Hematopoietic multipotent progenitor cell treated with erythropoietin and hydrocortisone succinate and interleukin-3 and kit ligand, for 15 days (in vitro differentiated cells): ENCODE measurements around the gene MAN1A1.

Source experiments
- DNase-seq: peaks from one replicate; pipeline ENCODE4 v3.0.0-alpha.2; 2015; ENCODE audit warnings: low spot score

The MAN1A1 gene

DNA sequence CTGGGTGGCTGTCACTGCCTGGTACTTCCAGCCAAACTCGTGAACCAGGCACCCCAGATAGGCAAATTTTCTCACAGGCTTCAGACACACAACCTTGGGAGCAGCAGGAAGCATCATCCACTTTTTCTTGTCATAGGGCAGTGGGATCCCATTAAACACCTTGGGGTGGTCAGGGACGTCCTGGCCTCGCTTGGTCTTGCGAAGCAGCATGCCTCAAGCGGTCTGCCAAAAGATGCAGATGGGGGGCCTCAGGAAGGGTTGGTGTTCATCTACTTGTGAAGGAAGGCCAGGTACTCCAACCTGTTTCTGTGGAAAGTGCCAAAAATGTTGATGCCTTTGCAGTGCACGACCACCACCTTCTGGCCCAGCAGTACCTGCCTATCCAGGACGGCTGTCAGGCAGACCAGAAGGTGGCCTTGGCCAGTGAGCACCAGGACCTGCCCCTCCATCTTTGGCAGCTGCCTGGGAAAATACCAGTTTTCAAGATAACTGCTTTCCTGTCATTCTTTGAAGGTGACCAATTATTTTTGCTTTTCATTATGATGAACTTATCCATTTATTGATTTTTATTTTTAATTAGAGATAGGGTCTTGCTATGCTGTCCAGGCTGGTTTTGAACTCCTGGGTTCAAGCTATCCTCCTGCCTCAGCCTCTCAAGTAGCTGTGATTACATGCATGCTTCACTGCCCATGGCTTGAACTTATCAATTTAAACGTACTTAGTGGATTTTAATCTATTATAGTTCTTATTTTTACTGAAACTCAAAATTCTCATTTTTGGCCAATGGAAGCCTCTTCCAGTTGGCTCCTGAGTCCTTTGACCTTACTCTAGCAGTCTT is 80.1 kb downstream of the MAN1A1 start:
- DNase-seq: no peak

DNA sequence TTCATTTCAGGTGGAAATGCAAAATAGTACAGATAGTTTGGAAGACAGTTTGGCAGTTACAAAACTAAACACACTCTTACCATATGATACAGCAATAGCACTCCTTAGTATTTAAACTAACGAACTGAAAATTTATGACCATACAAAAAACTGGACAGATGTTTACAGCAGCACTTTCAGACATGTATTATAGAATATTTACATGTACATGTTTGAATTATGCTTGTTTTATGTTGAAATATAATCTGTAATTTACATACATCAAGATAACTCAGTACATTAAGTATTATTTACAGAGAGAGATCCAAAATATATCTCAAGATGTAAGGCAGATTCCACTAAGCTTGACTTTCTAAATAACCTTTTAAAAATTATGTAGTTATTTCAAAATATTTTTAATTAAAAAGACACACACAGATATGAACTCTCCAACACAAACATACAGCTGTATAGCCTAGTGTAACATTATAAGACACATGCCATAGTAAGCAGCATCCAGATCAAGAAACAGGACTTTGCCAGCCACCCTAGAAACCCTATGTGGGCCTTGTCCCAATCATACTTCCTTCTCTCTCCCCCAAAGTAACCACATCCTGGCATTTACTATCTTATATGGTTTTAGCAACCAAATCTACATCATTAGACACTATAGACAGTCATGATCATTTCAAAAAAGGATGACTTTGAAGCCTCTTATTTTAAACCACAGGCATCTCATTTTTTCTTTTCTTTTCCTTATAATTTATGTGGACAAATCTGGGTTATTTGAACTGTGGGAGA is 82.2 kb downstream of the MAN1A1 start:
- DNase-seq: no peak

DNA sequence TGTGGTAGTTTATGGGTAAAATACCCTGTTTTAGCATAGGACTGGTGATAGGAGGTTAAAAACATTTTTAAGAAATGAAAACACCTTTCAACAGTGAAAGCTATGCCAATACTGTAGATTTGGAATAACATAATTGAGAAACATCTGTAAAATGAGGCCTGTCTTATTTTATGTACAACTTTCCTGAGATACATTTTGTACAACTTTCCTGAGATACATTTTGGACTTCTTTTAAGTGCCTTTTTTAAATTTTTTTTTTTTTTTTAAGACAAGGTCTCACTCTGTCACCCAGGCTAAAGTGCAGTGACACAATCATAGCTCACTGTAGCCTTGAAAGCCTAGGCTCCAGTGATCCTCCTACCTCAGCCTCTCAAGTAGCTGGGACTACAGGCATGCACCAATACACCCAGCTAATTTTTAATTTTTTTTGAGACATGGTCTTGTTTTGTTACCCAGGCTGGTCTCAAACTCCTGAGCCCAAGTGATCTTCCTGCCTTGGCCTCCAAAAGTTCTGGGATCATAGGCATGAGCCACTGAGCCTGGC is 84.6 kb downstream of the MAN1A1 start:
- no peak for DNase-seq

DNA sequence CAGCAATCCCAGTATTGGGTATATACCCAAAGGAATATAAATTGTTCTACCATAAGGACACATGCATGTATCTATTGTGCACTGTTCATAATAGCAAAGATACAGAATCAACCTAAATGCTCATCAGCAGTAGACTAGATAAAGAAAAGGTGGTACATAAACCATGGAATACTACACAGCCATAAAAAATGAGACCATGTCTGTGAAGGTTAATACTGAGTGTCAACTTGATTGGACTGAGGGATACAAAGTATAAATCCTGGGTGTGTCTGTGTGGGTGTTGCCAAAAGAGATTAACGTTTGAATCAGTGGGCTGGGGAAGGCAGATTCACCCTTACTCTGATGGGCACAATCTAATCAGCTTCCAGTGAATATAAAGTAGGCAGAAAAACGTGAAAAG is 86.9 kb downstream of the MAN1A1 start:
- DNase-seq: no peak

DNA sequence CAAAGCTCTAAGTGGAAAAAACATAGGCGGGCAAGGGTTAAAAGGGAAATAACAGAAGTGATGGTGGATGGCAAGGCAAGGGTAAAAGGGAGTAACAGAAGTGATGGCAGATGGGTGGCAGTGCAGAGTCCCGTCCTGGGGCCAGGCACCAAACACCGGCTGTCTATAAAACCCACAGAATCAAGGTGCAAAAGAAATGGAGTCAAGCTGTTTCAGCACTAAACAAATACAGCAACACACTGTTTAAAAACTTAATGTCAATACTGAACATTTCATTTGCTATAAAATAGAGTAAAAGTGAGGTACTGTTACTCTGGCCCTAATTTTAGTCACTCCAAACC is 87.6 kb downstream of the MAN1A1 start:
- no peak for DNase-seq

DNA sequence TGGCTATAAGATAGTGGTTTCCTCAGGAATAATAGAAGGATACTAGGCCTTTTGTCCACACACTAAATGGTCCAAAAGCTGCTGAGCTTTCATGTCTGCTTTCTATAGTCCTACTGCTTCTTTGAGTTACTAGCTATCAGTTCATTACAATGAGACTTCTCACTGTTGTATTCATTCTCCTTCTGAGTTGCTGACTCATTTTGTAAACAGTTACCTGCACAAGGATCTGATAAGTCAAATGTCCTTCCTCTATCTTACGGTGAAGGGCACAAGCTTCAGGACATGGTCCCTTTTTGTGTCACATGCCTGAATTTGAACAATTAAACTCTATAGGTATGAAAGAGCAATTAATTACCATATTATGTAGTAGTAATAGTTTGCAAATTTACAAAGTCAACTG is 90.5 kb downstream of the MAN1A1 start:
- DNase-seq: no peak

DNA sequence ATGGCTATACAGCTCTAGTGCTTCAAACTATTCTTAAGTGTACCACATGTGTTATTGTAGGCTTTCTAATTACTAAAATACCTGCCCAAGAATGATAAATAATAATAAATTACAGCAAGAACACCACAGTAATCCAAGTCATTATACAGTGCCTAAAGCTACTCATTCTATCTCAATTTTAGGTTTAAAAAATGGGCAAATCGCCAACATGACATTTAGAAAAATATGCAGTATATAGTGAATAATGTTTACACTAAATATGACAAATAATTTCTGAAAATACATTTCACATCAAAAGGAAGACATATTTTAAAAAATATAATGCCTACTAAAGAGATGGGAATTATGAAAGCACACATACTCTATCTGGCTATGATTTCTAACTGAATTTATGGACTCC is 91.8 kb downstream of the MAN1A1 start:
- peak; percentile 48 for DNase-seq

DNA sequence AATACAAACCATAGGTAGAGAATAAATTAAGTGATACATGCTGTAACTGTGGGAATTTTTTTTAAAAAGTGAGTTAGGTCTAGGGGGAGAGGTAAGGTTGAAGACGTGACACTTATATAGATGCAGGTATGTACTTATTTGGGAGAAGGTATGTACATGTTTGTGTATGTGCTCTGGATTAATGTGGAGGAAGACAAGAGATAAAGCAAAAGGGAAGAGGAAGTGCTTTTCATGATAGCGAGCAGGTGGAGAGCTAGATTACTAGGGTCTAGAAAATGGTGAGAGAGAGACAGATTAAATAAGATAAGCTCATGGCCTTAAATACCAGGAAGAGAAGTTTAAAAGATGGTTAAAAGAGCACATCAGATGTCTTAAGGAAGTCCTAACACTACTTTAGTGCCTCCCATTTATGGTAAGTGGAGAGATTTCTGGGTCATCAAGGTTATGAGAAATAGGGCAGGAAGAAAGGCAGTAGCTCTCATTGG is 92.5 kb downstream of the MAN1A1 start:
- peak; percentile 11 for DNase-seq

DNA sequence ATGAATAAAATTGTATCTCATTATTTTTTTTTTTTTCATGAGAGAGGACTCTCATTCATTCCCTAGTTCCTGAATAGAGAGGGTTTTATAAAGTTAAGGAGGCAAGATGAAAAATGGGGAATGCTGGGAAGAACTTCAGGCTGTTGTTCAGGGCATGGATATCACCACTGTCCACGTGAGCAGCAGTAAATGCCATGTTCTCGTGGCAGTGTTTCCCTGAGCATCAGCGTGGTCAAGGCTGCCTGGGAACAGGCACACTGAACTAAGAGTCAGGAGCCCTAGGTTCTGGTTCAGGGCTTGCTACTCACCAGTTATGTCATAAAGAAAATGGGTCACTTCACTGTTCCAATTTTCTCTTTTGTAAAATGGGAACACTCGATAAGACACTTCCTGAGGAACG is 93.2 kb downstream of the MAN1A1 start:
- no peak for DNase-seq

DNA sequence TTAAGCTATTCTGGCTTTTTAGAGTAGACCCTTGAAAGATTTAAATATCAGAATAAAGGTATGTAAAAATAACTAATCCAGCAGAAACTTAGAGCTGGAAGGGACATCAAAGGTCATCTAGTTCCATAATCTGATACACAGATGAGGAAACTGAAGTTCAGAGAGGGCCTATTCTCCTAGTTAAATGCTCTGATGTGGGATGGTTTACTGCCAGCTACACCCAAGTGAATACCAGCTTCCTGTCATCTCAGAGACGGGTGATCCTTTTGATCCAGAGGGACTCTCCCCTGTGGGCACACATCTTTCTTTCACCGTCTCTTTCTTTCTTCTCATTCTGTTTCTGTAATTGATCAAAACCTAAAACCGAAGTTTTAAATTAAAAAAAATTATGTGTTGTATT is 94.1 kb downstream of the MAN1A1 start:
- DNase-seq: no peak

DNA sequence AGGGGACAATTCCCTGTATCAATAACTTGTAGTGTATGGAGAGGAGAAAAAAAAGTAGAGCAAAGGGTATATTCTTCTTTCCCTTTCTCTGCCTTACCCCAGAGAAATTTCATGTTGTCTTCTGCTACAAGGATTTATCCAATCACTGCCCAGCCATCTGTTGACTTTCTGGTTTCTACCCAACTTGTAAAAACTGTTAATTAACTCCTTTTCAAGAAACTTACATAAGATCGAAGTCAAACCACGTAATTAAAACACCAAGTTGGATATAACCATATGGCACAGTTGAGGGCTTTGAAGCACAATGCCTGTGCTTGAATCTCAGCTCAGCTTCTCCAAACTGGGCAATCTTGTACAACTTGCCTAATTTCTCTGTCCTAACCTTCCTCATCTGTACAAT is 99.5 kb downstream of the MAN1A1 start:
- no peak for DNase-seq

DNA sequence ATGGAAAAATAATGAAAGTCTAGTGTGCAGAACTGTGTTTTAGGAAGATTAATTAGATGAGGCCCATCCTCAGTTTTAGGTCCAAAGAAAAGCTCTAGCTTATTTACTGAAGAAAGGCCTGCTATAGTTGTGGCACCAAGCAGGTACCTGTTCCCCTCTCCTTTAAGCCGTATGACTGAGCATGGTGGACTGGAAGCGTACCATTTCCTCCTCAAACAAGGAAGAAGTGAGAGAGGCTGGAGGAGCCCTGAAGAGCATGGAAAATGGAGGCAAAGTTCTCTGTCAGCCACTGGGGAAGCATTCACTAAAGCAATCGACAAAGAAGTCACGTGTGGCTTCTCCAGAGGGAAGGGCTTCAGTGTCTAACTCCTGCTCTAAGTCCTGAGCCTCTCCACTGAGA is 100.2 kb downstream of the MAN1A1 start:
- no peak for DNase-seq

DNA sequence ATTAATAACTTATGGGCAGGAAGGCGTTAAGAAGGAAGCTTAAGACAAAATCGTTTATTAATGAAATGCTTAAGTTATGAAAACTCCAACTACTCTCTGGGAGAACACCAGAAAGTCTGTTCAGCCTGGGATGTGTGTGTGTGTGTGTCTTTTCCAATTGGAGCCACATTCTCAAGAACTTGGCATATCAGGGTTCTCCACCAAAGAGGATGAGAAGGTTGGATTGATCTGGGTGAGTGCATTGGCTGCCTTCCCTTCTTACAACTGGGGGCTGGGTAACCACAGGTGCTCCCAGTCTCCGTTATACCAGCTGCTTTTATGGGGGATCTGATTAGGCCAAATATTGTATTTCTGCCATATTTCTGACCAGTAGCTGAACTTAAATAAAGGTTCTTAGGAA is 102.1 kb downstream of the MAN1A1 start:
- no peak for DNase-seq

DNA sequence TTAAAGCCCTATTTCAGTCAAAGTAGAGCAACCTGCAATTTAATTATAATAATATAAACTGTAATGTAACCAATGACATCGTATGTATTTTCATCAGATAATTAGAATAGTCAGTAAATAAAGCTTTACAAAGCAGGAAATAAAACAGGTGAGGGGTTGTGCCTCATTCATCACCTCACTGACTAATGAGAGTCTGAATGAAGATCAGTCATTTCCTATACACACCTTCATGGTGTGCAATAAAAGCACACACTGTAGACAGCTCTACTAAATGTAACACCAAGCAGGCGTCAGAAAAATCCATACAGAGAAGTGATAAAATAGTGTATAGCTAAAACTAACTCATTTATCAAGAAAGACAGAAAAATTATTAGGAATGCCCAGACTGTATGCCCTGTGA is 105.9 kb downstream of the MAN1A1 start:
- no peak for DNase-seq

DNA sequence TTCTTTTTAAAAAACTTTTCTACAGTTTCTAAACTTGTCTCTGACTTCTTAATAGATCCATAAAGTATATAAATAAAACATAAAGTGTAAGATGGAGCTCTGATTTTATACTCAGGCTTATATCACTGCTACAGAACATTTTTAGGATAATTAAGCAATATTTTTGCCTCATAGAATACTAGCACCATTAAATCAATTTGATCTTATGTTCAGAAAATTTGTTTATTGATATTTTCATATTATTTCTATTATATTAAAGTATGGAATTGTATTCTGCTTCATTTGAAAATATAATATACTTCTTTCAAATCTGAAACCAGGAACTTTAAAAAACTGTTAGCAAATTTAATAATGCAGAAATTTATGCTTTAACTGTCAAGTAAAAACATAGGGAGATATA is 106.5 kb downstream of the MAN1A1 start:
- DNase-seq: no peak

DNA sequence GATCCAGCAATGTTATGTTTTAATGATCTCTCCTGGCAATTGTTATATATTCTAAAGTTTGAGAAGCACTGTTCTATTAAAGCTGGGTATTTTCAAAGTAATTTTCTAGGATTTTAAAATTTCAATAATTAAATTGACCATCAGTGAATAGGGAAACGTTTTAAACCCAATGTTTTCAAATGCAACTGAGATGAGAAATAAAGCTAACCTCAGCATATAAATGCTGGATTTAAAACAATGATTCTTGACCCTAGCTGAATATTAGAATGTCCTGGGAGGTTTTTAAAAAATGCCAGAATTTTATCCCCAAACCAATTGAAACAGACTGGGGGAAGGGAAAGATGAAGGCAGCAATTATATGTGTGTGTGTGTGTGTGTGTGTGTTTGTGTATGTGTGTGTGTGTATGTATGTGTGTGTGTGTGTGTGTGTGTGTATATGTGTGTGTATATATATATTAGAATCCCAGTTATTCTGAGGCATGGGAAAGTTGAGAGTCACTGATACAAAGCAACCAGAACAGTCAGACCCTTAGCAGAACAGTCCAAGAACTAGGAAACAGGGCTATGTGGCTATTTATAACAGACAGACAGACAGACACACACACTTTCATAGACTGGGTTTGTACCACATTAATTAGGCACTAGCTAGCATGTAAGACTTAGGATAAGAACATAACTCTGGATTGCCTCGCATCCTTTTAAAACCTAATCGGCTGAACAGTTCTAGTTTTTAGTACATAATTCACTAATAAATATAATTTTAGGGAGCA is 107.8 kb downstream of the MAN1A1 start:
- no peak for DNase-seq

DNA sequence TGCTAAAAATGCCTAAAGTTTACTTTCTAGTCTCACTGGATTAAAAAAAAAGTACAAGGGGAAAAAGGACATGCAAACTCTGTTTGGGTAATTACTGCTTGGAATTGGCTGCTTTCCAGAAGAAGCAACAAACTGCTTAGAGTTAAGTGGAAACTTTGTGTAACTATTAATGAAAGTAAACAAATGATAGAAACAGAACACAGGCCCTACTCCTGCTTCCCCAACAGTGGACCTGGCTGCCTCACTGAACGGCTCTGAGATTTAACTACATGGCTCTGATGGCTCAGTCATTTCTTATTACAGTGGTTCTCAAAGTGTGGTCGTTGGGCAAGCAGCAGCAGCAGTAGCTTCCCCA is 108.5 kb downstream of the MAN1A1 start:
- peak; percentile 42 for DNase-seq

DNA sequence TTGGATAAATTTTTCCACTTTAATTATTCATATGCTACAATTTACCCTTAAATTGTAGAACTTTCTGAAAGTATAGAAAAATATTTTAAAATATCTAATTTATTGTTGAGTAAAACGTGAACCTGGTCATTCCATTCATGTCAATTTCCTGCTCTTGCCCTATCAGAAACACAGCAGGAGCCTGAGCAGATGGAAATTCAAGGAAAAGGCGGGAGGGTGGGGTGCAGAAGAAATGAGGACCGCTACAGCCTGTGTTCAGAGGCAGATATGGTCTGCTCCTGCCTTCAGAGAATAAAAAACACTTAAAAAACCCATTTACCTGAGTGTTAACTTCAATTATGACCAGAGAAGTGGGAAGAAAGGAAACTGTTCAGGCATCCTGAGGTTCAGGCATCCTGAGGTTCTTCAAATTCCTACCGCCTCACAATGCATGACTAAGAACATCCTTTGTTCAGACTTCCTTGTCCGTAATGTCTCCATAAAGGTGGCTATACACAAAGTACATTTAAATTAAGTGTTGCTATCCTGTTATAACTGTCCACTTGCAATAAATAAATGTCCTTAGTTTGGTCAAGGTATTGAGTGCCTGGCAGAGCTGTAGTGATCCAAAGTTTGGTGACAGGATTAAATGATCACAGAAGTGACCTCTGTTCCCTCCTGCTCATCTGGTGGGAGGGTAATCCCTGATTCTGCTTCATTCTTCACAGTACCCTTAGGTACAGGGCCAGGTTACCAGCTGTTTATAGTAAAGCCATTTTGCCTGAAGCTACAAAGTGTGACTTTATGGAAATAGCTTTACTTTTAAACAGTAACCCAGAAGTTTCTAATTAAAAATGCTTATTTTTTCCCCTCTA is 109.1 kb downstream of the MAN1A1 start:
- no peak for DNase-seq

DNA sequence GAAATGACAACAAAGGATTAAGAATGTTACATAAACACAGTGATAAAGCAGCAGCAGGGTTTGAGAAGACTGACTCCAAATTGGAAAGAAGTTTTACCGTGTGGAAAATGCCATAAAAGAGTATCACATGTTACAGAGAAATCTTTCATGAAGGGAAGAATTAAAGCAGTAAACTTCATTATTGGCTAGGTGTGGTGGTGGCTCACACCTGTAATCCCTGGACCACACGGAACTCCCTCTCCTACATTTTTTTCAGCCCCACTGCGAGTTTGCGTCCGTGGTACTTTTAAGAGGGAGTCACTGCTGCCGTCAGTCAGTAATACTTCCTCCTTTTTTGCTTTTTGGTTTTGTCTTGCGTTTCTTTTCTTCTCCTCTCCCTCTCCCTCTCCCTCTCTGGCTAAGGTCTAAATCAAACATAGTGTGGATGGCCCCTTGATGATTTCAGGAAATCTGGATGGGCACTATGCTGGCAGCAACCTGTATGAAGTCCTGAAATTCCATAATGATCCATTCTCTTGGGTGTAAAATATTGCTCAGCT is 112.3 kb downstream of the MAN1A1 start:
- no peak for DNase-seq

DNA sequence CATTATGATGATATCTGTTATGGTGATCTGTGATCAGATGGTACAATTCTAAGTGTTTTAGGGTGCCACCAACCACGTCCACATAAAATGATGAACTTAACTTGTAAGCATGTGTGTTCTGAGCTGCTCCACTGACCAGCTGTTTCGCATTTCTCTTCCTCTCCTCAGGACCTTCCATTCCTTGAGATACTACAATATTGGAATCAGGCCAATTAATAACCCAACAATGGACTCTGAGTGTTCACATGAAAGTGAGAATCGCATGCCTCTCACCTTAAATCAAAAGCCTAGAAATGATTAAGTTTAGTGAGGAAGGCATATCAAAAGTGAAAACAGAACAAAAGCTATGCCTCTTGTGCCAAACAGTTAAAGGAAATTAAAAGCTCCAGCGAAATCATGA is 114.6 kb downstream of the MAN1A1 start:
- no peak for DNase-seq

DNA sequence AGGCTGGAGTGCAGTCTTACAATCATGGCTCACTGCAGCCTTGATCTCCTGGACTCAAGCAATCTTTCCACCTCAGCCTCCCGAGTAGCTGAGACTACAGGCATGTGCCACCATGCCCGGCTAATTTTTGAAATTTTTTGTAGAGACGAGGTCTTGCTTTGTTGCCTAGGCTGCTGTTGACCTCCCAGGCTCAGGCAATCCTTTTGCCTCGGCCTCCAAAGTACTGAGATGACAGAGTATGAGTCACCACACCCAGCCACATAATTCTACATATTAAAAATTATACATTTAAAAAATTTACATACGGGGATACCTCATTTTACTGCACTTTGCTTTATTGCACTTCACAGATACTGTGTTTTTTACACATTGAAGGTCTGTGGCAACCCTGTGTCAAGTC is 115.1 kb downstream of the MAN1A1 start:
- no peak for DNase-seq
